Measurements from ENCODE around the gene MBD6.
"Not testable (repeated sequence)": the region's sequence is repeated elsewhere in the genome, so short reads cannot be mapped to it uniquely, and the experiment has no call there.

The MBD6 gene

GRCh38 chr12:57550641-57551549 is 28.3 kb downstream of the MBD6 start:
- no peak for DNase-seq

DNA sequence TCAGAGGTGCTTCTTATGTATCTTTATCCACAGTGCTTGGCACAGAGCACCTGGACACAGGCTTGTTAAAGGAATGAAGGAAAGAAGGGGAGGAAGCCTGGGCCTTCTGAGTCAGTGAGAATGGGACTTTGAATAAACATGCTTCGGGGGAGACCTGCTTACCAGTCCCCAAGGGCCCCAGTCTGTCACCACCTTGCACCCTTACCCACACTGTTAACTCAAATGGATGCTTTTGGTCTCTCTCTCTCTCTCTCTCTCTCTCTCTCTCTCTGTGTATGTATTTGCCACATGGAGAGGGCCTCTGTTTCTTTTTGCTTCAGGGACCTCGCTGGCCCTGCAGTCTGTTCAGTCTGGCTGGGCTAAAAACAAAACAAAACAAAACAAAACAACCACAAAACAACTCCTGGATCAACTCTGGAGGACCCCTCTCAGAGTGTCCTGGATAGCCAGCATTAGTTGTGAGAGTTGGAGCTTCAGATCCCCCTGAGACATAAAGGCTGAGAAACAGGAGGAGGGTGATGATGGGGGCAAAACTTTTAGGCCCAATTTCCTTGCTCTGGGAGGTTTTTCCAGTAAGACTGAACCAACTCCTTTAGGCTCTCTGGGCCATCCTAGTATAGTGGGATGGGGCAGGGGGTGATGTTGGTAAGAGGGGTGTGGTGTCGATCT is 29.1 kb downstream of the MBD6 start:
- no peak for DNase-seq

DNA sequence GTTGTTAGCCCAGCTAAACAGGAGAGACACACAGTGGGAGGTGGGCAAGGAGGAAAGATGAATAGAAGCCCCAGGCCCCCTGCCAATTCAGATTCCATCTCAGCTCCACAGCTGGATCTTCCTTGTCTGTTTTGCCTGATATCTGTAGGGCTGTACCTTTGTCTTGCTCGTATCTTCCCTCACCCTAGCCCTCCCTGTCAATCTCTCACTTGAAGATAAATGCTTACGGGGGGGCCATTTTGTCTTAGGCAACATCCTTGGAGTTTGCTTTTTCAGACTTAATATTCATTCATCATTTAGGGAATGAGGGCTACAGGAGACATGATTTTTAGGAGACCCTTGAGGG is 29.7 kb downstream of the MBD6 start:
- no peak for DNase-seq

DNA sequence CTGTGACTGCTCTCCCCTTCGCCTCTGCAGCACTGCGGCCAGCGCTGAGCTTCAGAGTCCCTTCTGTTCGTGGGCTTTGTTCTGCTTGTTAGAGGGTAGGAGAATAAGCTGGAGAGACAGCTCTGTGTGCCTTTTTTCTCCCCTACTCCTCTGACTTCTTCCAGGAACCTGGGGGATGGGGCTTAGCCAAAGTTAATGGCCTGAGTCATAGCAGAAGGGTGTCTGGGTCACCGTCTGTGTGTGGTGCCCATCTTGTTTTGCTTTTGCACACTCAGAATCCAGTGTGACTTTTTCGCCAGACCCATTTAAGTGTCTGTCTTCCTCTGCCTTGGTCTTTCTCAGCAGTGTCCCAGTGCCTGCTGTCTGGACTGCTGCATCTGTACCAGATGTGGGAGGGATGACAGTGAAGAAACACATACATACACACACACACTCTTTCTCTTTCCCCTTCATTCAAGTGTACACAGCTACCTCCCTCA is 30.2 kb downstream of the MBD6 start:
- DNase-seq = no peak

GRCh38 chr12:57553343-57554202 is 30.9 kb downstream of the MBD6 start:
- no peak for DNase-seq

DNA sequence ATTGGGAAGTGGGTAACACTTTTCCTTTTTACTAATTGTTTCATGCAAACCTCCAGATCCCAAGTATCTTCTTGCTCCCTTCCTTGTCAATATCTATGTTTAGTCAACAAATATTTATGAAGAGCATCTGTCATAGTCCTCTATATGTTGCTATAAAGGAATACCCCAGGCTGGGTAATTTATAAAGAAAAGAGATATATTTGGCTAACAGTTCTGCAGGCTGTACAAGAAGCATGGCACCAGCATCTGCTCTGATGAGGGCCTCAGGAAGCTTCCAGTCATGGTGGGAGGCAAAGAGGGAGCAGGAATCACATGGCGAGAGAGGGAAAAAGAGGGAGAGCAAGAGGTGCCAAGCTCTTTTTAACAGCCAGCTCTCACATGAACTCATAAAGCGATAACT is 31.8 kb downstream of the MBD6 start:
- no peak for DNase-seq

- no peak for DNase-seq
Measured at GRCh38 chr12:57554897-57555296, 32.3 kb downstream of the MBD6 start.

- DNase-seq = no peak
Measured at GRCh38 chr12:57558864-57559263, 36.2 kb downstream of the MBD6 start.

- no peak for DNase-seq
Measured at GRCh38 chr12:57560516-57560915, 37.9 kb downstream of the MBD6 start.

GRCh38 chr12:57561117-57561516 is 38.5 kb downstream of the MBD6 start:
- DNase-seq = not testable (repeated sequence)

GRCh38 chr12:57563358-57563757 is 40.7 kb downstream of the MBD6 start:
- DNase-seq = no peak

- DNase-seq = no peak
Measured at GRCh38 chr12:57564178-57564740, 41.6 kb downstream of the MBD6 start.

DNA sequence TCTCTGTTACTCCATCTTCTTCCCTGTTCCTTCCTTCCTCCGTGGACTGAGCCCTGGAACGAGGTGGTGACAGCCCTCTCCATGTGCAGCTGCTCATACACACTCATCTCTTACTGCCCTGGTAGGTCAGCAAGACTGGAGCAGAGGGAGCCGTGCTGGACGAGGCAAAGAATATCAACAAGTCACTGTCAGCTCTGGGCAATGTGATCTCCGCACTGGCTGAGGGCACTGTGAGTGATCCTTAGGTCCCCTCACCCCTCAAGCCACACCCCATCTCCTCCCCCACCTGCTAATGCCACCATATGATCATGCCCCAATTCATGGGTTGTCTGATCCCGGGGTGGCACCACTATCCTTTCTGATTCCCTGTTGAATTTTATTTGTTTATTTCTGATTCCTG is 46.2 kb downstream of the MBD6 start:
- DNase-seq = no peak

- no peak for DNase-seq
Measured at GRCh38 chr12:57569858-57570257, 47.2 kb downstream of the MBD6 start.

DNA sequence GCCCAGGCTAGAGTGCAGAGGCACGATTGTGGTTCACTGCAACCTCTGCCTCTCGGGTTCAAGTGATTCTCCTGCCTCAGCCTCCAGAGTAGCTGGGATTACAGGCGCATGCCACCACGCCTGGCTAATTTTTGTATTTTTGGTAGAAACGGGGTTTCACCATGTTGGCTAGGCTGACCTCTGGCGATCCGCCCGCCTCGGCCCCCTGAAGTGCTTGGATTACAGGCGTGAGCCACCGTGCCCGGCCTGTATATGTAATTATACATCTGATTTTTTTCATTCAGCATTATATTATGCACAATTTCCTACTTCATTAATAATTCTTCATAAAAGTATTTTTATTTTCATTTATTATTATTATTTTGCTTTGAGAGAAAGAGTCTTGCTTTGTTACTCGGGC is 47.8 kb downstream of the MBD6 start:
- not testable (repeated sequence) for DNase-seq

GRCh38 chr12:57571926-57572762 is 49.5 kb downstream of the MBD6 start:
- no peak for DNase-seq

- DNase-seq = no peak
Measured at GRCh38 chr12:57574795-57575194, 52.2 kb downstream of the MBD6 start.

DNA sequence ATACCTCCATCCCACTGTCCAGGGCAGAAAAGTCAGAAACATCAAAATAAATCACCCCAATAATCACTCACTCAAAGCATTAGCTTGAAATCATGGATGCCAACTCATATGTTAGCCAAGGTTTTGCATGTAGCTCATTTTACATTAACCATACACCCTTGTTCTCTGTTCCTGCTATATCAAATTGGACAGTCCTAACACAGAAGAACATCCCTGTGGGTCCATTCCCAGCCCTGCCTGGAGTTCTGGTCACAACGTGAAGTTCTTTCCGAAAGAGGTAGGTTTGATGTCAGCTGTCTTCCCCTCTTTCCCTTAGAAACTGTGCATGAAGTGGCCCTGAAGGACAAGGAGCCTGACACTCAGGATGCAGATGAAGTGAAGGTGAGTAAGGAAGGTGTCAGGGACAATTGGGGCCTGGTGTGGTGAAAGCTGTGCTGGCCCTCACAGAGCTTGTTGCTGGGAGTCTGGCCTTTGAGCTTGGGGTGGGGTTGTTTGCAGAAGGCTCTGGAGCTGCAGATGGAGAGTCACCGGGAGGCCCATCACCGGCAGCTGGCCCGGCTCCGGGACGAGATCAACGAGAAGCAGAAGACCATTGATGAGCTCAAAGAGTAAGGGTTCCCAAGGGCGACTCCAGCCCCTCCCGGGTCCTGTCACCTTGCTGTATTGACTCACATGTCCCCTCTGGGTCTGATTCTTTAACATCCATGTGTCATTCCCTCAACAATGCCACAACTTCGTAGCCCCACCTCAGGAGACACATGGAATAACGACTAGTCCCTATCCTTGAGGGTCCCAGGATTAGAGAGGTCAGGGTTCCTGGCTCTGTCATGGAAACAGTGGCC is 53.4 kb downstream of the MBD6 start:
- DNase-seq = no peak

DNA sequence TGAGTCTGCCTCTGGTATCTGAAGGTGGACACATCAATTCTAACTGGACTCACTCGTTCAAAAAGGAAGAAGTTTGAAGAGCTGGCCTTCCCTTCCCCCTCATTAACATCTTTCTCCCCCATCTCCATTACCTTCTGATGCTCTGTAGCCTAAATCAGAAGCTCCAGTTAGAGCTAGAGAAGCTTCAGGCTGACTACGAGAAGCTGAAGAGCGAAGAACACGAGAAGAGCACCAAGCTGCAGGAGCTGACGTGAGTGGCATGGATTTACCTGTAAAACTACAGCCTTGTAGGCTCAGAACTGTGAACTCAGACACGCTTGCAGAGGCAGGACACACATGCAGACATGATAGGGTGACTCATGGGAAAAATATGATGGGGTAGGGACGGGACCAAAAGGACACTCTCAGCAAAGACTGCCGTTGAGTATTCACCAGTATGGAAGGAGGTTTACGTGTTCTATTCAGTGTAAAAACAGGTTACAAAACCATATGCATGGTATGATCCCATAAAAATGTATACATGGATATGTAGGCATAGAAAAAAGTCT is 54.1 kb downstream of the MBD6 start:
- DNase-seq = no peak

GRCh38 chr12:57577981-57578758 is 55.5 kb downstream of the MBD6 start:
- no peak for DNase-seq
